Nephron (organoid): Measurements from ENCODE around the gene CCN6.

Experiments
- H3K27ac Mint-ChIP-seq, 3 experiments: 2 replicates each; pipeline ENCODE4 v1.8.0; 2020; ENCODE audit warnings: mixed read lengths in 3 of 3, mild to moderate bottlenecking in 2 of 3, moderate library complexity in 1 of 3
- H3K27me3 Mint-ChIP-seq: 2 replicates; pipeline ENCODE4 v1.8.0; 2021; ENCODE audit warnings: low read depth, mild to moderate bottlenecking, moderate library complexity, mixed read lengths
- H3K36me3 Mint-ChIP-seq: 2 replicates; pipeline ENCODE4 v1.8.0; 2020; ENCODE audit warnings: low read depth, mixed read lengths
- H3K4me1 Mint-ChIP-seq: 2 replicates; pipeline ENCODE4 v1.8.0; 2020; ENCODE audit warnings: mixed read lengths
- H3K4me3 Mint-ChIP-seq, 3 experiments: 2 replicates each; pipeline ENCODE4 v1.8.0; 2020; ENCODE audit warnings: mild to moderate bottlenecking in 3 of 3, mixed read lengths in 3 of 3, moderate library complexity in 2 of 3
- H3K9me3 Mint-ChIP-seq: 2 replicates; pipeline ENCODE4 v1.8.0; 2020; ENCODE audit warnings: mixed read lengths
- CTCF ChIP-seq, 3 experiments: fragments of 200-600 bp; sonication (generic); IDR thresholded peaks; one replicate each; pipeline ENCODE4 v1.5.0; 2021; ENCODE audit warnings: antibody characterized with exemption in 3 of 3; ENCODE audit not compliant: unreplicated experiment in 3 of 3

CCN6 gene

GRCh38 chr6:112017760-112018537, 36.0 kb upstream of the CCN6 start:
- no peak for TF ChIP-seq CTCF (IDR thresholded peaks at IDR 0.05; ENCODE audit: unreplicated experiment in 3 of 3)
- H3K27me3 Mint-ChIP-seq: peaks cover 4% of the 10 kb centered on the region
- H3K9me3 Mint-ChIP-seq: no peaks in the 10 kb centered on the region
- H3K36me3 Mint-ChIP-seq: no peaks in the 10 kb centered on the region
- peak overlapping the region in 1 of 3 experiments; percentile 3 for H3K4me3 Mint-ChIP-seq
- H3K27ac Mint-ChIP-seq: peak overlapping the region in 2 of 3 experiments; percentile 18 to 27
- peaks cover 63% of the 10 kb centered on the region for H3K4me1 Mint-ChIP-seq

GRCh38 chr6:112018619-112019416, 35.1 kb upstream of the CCN6 start:
- no peak for TF ChIP-seq CTCF (IDR thresholded peaks at IDR 0.05; ENCODE audit: unreplicated experiment in 3 of 3)
- peak overlapping the region; percentile 18 to 62 (median 40) for H3K27ac Mint-ChIP-seq
- H3K4me3 Mint-ChIP-seq: peak overlapping the region in 1 of 3 experiments; percentile 18
- peaks cover 4% of the 10 kb centered on the region for H3K9me3 Mint-ChIP-seq
- peaks cover 63% of the 10 kb centered on the region for H3K4me1 Mint-ChIP-seq
- peaks cover 4% of the 10 kb centered on the region for H3K36me3 Mint-ChIP-seq
- peaks cover 4% of the 10 kb centered on the region for H3K27me3 Mint-ChIP-seq

- H3K36me3 Mint-ChIP-seq: peaks cover 7% of the 10 kb centered on the region
- peaks cover 9% of the 10 kb centered on the region for H3K9me3 Mint-ChIP-seq
- peaks cover 4% of the 10 kb centered on the region for H3K27me3 Mint-ChIP-seq
- no peak for TF ChIP-seq CTCF (IDR thresholded peaks at IDR 0.05; ENCODE audit: unreplicated experiment in 3 of 3)
- peaks cover 57% of the 10 kb centered on the region for H3K4me1 Mint-ChIP-seq
- H3K27ac Mint-ChIP-seq: peak overlapping the region in 2 of 3 experiments; percentile 18 to 62
- peak overlapping the region in 1 of 3 experiments; percentile 1 for H3K4me3 Mint-ChIP-seq
These were observed 34.3 kb upstream of the CCN6 start for GRCh38 chr6:112019589-112019988.

GRCh38 chr6:112021691-112022310, 32.1 kb upstream of the CCN6 start:
- Mint-ChIP-seq H3K27me3 (no peaks in the 10 kb centered on the region), H3K36me3 (peaks cover 8% of the 10 kb centered on the region), H3K4me1 (peaks cover 41% of the 10 kb centered on the region), H3K9me3 (peaks cover 12% of the 10 kb centered on the region), H3K4me3 (no peak overlapping the region), H3K27ac (no peak overlapping the region)
- TF ChIP-seq CTCF (IDR thresholded peaks at IDR 0.05; ENCODE audit: unreplicated experiment in 3 of 3): no peak

- Mint-ChIP-seq H3K4me3 (no peak overlapping the region), H3K4me1 (peaks cover 40% of the 10 kb centered on the region), H3K9me3 (peaks cover 12% of the 10 kb centered on the region), H3K27ac (no peak overlapping the region), H3K36me3 (peaks cover 8% of the 10 kb centered on the region), H3K27me3 (no peaks in the 10 kb centered on the region)
- TF ChIP-seq CTCF (IDR thresholded peaks at IDR 0.05; ENCODE audit: unreplicated experiment in 3 of 3): no peak
These were observed 31.2 kb upstream of the CCN6 start for GRCh38 chr6:112022749-112023148.
